ENCODE data around the gene TFF2. TPM values are rescaled to one million over a fixed set of nuclear protein-coding genes. Genes with fewer than 3 reads are reported as not detected.

The TFF2 gene
- total RNA-seq, 2 experiments from 2014 or later = not detected

DNA sequence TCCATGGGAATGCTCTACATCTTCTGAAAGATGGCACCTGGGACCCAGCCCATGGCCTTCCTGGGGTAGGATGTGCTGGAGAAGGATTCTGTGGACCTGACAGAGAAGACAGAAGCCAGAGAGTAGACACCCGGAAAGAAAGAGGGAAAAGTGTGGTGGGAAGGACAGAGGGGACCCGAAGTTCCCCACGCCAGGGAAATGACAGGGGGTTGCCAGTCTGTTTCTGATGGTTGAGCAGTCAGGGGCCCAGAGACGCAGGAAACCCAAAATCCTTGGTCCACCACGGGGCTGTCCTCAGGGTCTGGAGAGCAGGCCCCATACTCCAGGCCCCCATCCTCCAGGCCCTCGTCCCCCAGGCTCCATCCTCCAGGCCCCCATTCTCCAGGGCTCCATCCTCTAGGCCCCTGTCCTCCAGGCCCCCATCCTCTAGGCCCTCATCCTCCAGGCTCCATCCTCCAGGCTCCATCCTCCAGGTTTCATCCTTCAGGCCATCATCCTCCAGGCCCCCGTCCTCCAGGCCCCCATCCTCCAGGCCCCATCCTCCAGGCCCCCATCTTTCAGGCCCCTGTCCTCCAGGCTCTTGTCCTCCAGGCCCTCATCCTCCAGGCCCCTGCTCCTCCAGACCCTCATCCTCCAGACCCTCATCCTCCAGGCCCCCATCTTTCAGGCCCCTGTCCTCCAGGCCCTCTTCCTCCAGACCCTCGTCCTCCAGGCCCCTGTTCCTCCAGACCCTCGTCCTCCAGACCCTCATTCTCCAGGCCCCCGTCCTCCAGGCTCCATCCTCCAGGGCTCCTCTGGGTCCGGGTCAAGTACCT is 1.0 kb upstream of the TFF2 start:
- Mint-ChIP-seq H3K9me3 (ENCODE audit: insufficient read depth) (peaks cover 19% of the 10 kb centered on the region), H3K27ac (no peak overlapping the region), H3K27me3 (ENCODE audit: low read depth) (peaks cover 5% of the 10 kb centered on the region), H3K4me3 (no peak overlapping the region), H3K4me1 (ENCODE audit: low read depth) (no peaks in the 10 kb centered on the region), H3K36me3 (ENCODE audit: low read depth) (peaks cover 3% of the 10 kb centered on the region)
- ChIA-PET POLR2A (no interaction called here), CTCF (no interaction called here)
- ATAC-seq (no peak), DNase-seq (no peak)

DNA sequence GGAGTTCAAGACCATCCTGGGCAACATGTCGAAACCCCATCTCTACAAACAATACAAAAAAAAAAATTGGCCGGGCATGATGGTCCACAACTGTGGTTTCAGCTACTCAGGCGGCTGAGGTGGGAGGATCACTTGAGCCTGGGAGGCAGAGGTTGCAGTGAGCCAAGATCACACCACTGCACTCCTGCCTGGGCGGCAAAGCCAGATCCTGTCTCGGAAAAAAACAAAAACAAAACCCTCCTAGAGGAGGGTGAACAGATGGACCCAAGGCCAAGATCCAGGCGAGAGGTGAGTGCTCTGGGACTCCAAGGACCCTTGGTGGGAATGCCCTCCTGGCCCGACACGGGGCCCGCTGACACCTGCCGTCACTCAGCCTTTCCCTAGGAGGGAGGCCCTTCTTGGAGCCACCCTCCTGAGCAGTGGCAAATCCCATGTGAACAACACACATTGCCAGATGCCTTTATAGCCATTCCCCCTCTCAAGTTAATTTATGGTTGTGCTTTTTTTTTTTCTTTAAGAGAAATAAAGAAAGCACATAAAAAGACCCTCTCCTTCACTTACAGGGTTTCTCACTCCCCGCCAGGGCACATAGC is 380 bp downstream of the TFF2 start:
- Mint-ChIP-seq H3K27ac (no peak overlapping the region), H3K4me3 (no peak overlapping the region), H3K36me3 (ENCODE audit: low read depth) (no peaks in the 10 kb centered on the region), H3K9me3 (ENCODE audit: insufficient read depth) (peaks cover 11% of the 10 kb centered on the region), H3K4me1 (ENCODE audit: low read depth) (no peaks in the 10 kb centered on the region), H3K27me3 (ENCODE audit: low read depth) (peaks cover under 1% of the 10 kb centered on the region)
- CTCF ChIA-PET = interaction anchor here (1.3 to 1.6 kb wide), 2 partner anchors 11 kb away, joined by 3 to 5 read pairs; no protein-coding TSS in a partner anchor
- no peak for ATAC-seq
- DNase-seq = no peak
- POLR2A ChIA-PET = no interaction called here

DNA sequence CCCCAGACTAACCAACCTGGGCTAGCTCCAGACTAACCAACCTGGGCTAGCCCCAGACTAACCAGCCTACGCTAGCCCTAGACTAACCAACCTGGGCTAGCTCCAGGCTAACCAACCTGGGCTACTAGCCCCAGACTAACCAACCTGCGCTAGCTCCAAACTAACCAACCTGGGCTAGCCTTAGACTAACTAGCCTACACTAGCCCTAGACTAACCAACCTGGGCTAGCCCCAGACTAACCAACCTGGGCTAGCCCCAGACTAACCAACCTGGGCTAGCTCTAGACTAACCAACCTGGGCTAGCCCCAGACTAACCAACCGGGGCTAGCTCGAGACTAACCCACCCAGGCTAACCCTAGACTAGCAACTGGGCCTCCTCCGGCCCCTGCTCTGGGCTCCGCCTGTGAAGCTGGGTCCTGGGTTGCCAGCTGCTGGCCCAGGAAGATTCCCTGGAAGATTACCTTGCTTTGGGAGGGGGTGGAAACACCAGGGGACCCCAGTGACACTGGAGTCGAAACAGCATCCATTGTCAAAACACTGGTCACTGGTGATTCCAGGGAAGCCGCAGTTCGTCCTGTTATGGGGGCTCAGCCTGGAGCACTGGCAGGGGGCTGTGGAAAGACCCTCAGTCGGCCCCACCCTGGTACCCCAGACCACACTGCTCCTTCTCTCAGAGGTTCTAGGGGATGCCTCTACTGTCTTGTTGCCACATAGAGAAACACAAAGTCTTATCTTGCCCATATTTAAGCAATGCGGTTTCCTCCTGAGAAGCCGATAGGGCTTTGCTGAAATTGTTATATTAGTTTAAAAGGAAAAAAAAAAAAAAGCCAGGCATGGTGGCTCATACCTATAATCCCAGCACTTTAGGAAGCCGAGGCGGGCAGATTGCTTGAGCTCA is 1.1 kb downstream of the TFF2 start:
- Mint-ChIP-seq H3K4me1 (ENCODE audit: low read depth) (no peaks in the 10 kb centered on the region), H3K27me3 (ENCODE audit: low read depth) (no peaks in the 10 kb centered on the region), H3K36me3 (ENCODE audit: low read depth) (no peaks in the 10 kb centered on the region), H3K27ac (no peak overlapping the region), H3K9me3 (ENCODE audit: insufficient read depth) (peaks cover 6% of the 10 kb centered on the region), H3K4me3 (no peak overlapping the region)
- ChIA-PET POLR2A (interaction anchor here (0.5 to 0.6 kb wide), 2 partner anchors 11 to 75 kb away, joined by 3 read pairs; no protein-coding TSS in a partner anchor), CTCF (interaction anchor here (1.3 to 1.6 kb wide), 2 partner anchors 10 to 12 kb away, joined by 3 to 5 read pairs; no protein-coding TSS in a partner anchor)
- DNase-seq (no peak), ATAC-seq (no peak)

DNA sequence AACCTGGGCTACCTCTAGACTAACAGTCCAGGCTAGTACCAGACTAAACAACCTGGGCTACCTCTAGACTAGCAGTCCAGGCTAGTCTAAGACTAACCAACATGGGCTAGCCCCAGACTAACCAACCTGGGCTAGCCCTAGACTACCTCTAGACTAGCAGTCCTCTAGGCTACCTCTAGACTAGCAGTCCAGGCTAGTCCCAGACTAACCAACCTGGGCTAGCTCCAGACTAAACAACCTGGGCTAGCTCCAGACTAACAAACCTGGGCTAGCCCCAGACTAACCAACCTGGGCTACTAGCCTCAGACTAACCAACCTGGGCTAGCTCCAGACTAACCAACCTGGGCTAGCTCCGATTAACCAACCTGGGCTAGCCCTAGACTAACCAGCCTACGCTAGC is 2.0 kb downstream of the TFF2 start:
- no peak overlapping the region for H3K4me3 Mint-ChIP-seq
- no peak overlapping the region for H3K27ac Mint-ChIP-seq
- H3K27me3 Mint-ChIP-seq (ENCODE audit: low read depth) = no peaks in the 10 kb centered on the region
- H3K4me1 Mint-ChIP-seq (ENCODE audit: low read depth) = no peaks in the 10 kb centered on the region
- ATAC-seq (no peak), DNase-seq (no peak)
- ChIA-PET POLR2A (interaction anchor here (0.5 kb wide), 1 partner anchor 12 kb away, joined by 3 read pairs; no protein-coding TSS in a partner anchor), CTCF (interaction anchor here (1.3 to 1.6 kb wide), 2 partner anchors 9 to 13 kb away, joined by 3 to 5 read pairs; no protein-coding TSS in a partner anchor)
- no peaks in the 10 kb centered on the region for H3K9me3 Mint-ChIP-seq (ENCODE audit: insufficient read depth)
- no peaks in the 10 kb centered on the region for H3K36me3 Mint-ChIP-seq (ENCODE audit: low read depth)

DNA sequence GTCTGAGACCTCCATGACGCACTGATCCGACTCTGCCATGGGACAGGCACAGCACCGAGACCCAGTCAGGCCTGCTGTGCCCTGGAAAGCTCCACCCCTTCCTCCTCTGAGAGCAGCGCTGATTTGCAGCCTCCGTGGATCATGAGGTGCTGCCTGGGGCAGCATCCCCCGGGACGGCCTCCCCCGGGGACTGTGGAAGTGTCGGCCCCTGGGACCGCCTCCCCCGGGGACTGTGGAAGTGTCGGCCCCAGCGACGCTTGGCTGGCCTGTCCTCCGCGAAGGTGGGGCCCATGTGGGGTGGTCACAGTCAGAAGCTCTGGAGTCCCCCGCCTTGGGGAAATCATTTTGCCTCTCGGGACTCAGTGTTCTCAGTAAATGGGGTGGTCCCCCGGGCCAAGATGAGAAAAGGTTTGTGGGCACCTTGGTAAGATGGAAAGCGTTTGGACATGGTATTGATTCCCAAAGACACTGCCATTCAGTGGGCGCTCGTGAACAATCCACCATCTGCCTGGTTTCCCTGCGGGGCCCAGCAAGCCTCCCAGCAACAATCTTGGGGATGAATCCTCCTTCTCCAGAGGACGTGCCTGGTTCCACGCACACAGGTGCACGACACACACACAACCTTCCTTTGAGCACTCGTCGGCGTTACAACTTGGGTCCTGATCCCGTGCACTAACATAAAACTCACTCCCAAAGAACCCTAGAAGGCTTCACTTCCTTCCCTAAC is 3.0 kb downstream of the TFF2 start:
- ATAC-seq (no peak), DNase-seq (no peak)
- Mint-ChIP-seq H3K4me1 (ENCODE audit: low read depth) (no peaks in the 10 kb centered on the region), H3K9me3 (ENCODE audit: insufficient read depth) (no peaks in the 10 kb centered on the region), H3K4me3 (no peak overlapping the region), H3K27ac (no peak overlapping the region), H3K36me3 (ENCODE audit: low read depth) (no peaks in the 10 kb centered on the region), H3K27me3 (ENCODE audit: low read depth) (no peaks in the 10 kb centered on the region)
- ChIA-PET POLR2A (no interaction called here), CTCF (no interaction called here)

DNA sequence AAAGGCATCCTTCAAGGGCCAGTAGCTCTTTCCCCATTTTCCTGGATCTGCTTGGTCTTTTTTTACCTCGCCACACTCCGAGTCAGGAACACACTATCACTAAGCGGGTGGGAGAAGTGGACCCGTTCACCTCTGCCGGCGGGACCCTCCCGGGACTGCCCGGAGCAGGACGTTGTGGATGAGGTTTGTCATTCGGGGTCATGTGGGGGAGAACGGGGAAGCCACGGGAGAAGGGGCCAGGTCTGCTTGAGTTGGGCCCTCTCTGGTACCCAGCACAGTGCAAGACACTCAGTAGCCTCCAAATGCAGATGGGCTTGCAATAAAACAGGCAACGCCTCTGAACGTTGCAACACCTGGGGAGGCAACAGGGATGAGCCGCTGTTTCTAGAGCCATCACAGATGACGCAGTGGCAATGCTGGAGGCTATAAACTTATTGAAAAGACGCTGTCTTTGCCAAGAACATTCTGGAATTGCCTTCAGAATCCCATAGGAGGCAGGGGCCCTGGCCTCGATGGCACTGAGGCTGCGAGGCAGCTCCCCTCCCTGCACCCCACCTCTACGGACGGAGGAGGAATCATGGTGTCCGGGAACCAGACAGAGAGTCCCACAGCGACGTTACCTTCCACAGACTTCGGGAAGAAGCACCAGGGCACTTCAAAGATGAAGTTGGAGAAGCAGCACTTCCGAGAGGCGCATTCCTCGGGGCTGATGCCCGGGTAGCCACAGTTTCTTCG is 3.8 kb downstream of the TFF2 start:
- Mint-ChIP-seq H3K27ac (no peak overlapping the region), H3K36me3 (ENCODE audit: low read depth) (no peaks in the 10 kb centered on the region), H3K4me3 (no peak overlapping the region), H3K27me3 (ENCODE audit: low read depth) (no peaks in the 10 kb centered on the region), H3K9me3 (ENCODE audit: insufficient read depth) (no peaks in the 10 kb centered on the region), H3K4me1 (ENCODE audit: low read depth) (no peaks in the 10 kb centered on the region)
- ATAC-seq = no peak
- no peak for DNase-seq
- POLR2A ChIA-PET = no interaction called here
- CTCF ChIA-PET = no interaction called here

DNA sequence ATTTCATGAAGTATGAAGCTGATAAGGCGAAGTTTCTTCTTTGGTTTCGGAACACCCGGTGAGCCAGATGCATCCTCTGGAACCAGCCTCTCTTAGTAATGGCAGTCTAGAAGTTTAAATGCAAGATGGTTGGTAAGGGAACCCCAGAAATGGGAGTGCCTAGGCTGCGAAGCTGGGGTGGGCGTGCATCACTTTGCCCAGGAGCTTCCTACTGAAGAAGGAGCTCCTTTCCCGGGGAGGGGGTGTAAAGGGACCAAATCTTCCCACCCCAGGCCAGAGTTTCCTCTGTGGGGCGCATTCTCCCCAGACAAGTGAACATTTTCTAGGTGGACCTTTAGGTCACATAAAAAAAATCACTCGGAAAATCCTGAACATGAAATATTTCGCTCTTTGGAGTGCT is 4.4 kb downstream of the TFF2 start:
- no peak overlapping the region for H3K4me3 Mint-ChIP-seq
- ATAC-seq (no peak), DNase-seq (no peak)
- H3K27ac Mint-ChIP-seq = no peak overlapping the region
- CTCF ChIA-PET = no interaction called here
- H3K36me3 Mint-ChIP-seq (ENCODE audit: low read depth) = no peaks in the 10 kb centered on the region
- no peaks in the 10 kb centered on the region for H3K27me3 Mint-ChIP-seq (ENCODE audit: low read depth)
- H3K9me3 Mint-ChIP-seq (ENCODE audit: insufficient read depth) = no peaks in the 10 kb centered on the region
- no peaks in the 10 kb centered on the region for H3K4me1 Mint-ChIP-seq (ENCODE audit: low read depth)
- POLR2A ChIA-PET = no interaction called here

DNA sequence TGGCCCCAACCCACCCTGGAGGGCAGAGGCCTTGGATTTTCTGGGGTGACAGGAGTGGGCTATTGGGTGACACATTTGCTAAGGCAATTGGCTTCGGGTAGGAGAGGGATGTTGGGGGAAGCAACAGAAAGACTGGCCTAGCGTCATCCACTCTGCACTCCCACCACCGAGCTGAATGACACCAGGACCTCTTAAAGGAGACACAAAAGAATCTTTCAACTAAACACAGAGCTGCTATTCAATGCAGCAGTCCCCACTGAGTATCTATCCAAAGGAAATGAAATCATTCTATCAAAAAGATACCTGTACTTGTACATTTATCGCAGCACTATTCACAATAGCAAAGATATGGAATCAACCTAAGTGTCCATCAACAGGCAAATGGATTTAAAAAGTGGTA is 6.2 kb downstream of the TFF2 start:
- POLR2A ChIA-PET = no interaction called here
- CTCF ChIA-PET = interaction anchor here (0.8 kb wide), 1 partner anchor 34 kb away, joined by 4 read pairs; no protein-coding TSS in a partner anchor
- Mint-ChIP-seq H3K4me3 (no peak overlapping the region), H3K27ac (no peak overlapping the region), H3K9me3 (ENCODE audit: insufficient read depth) (no peaks in the 10 kb centered on the region), H3K4me1 (ENCODE audit: low read depth) (no peaks in the 10 kb centered on the region), H3K27me3 (ENCODE audit: low read depth) (no peaks in the 10 kb centered on the region), H3K36me3 (ENCODE audit: low read depth) (no peaks in the 10 kb centered on the region)
- ATAC-seq (no peak), DNase-seq (no peak)

DNA sequence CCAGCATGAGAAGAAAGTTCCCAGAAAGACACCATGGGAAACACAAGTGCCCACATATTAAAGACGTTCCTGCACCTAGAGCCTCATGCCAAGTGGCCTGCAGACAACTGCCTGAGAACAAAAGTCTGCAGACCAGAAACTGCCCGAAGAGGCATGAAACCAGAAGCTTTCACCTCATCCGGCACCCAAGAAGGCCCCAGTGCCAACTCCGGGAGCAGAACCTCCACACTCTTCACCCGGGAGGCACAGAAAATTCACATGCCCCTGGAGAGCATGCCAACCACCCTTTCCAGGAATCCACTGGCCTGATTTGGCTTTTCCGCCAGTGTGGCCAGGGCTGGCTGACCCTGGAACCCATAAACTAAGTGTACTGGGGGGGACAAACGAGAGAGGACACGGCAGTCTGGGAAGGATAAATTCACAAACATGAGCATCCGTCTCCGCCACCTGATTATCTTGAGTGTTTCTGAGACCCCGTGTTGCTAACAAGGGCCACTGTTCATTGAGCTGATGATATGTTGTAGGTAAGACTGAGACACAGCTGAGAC is 6.8 kb downstream of the TFF2 start:
- Mint-ChIP-seq H3K9me3 (ENCODE audit: insufficient read depth) (no peaks in the 10 kb centered on the region), H3K4me1 (ENCODE audit: low read depth) (no peaks in the 10 kb centered on the region), H3K27me3 (ENCODE audit: low read depth) (no peaks in the 10 kb centered on the region), H3K4me3 (no peak overlapping the region), H3K36me3 (ENCODE audit: low read depth) (no peaks in the 10 kb centered on the region), H3K27ac (no peak overlapping the region)
- ChIA-PET POLR2A (no interaction called here), CTCF (interaction anchor here (0.8 kb wide), 1 partner anchor 34 kb away, joined by 4 read pairs; no protein-coding TSS in a partner anchor)
- ATAC-seq (no peak), DNase-seq (no peak)

DNA sequence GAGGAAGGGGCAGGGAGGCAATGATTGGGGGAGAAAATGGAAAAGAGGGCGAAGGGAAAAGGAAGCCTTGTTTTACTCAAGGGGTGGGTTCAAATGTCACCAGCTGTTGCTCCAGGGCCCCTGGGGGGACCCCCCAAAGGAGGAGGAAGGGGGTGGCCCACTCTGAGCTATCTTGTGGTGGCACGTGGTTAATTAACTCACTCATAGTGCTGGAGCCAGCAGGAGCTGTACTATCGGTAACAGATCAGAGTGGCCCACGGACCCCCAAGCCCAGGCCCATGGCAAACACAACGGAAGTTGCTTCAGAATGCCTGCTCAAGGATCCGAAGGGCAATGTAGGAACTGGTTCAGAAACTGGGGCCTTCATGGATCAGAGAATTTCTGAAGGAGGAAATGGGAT is 7.2 kb downstream of the TFF2 start:
- no peaks in the 10 kb centered on the region for H3K36me3 Mint-ChIP-seq (ENCODE audit: low read depth)
- ChIA-PET CTCF (interaction anchor here (0.9 kb wide), 1 partner anchor 106 kb away, joined by 3 read pairs; no protein-coding TSS in a partner anchor), POLR2A (no interaction called here)
- no peaks in the 10 kb centered on the region for H3K4me1 Mint-ChIP-seq (ENCODE audit: low read depth)
- H3K4me3 Mint-ChIP-seq = no peak overlapping the region
- H3K27ac Mint-ChIP-seq = no peak overlapping the region
- H3K27me3 Mint-ChIP-seq (ENCODE audit: low read depth) = no peaks in the 10 kb centered on the region
- ATAC-seq (no peak), DNase-seq (no peak)
- no peaks in the 10 kb centered on the region for H3K9me3 Mint-ChIP-seq (ENCODE audit: insufficient read depth)

Data from activated CD8-positive, alpha-beta T cell treated with anti-CD3 and anti-CD28 coated beads, Interleukin-2, amount 10 ng/mL, durations not matched to agents 7 days and 5 days (primary cell).